KMS-11 (cell line): ENCODE results near the gene GAN.

ENCODE experiments used
- H2AFZ ChIP-seq: fragments of 200-600 bp; sonication (generic); 2 replicates; pipeline ENCODE4 v1.6.1; 2016; ENCODE audit warnings: antibody characterized with exemption, mixed run types, low read depth
- H3K27ac ChIP-seq: fragments of 200-600 bp; sonication (generic); 2 replicates; pipeline ENCODE4 v1.6.1; 2016; ENCODE audit warnings: mild to moderate bottlenecking, mixed run types
- H3K27me3 ChIP-seq: fragments of 200-600 bp; sonication (generic); 2 replicates; pipeline ENCODE4 v1.6.1; 2017; ENCODE audit warnings: mild to moderate bottlenecking, low read depth, mixed run types, moderate library complexity; ENCODE audit not compliant: insufficient read depth
- H3K36me3 ChIP-seq: fragments of 200-600 bp; sonication (generic); 2 replicates; pipeline ENCODE4 v1.6.1; 2017; ENCODE audit warnings: mild to moderate bottlenecking, mixed run types; ENCODE audit not compliant: insufficient read depth
- H3K4me1 ChIP-seq: fragments of 200-600 bp; sonication (generic); 2 replicates; pipeline ENCODE4 v1.6.1; 2016; ENCODE audit warnings: mild to moderate bottlenecking, low read depth, mixed run types; ENCODE audit not compliant: poor library complexity, severe bottlenecking
- H3K4me2 ChIP-seq: fragments of 200-600 bp; sonication (generic); 2 replicates; pipeline ENCODE4 v1.7.0; 2016; ENCODE audit warnings: mild to moderate bottlenecking, mixed run types
- H3K4me3 ChIP-seq: fragments of 200-600 bp; sonication (generic); IDR thresholded peaks from 2 replicates; pipeline ENCODE4 v1.6.1; 2017; ENCODE audit warnings: low read depth, low read length, mixed read lengths; ENCODE audit not compliant: insufficient read depth
- H3K79me2 ChIP-seq: fragments of 200-600 bp; sonication (generic); 2 replicates; pipeline ENCODE4 v1.6.1; 2016; ENCODE audit warnings: low read depth, mixed run types; ENCODE audit not compliant: insufficient read depth
- H3K9ac ChIP-seq: fragments of 200-600 bp; sonication (generic); 2 replicates; pipeline ENCODE4 v1.6.1; 2016; ENCODE audit warnings: mild to moderate bottlenecking, mixed run types
- H4K20me1 ChIP-seq: fragments of 200-600 bp; sonication (generic); 2 replicates; pipeline ENCODE4 v1.6.1; 2016; ENCODE audit warnings: mild to moderate bottlenecking, mixed run types; ENCODE audit not compliant: insufficient read depth
- TF ChIP-seq, protein P1 (sequence below): fragments of 200-600 bp; sonication (generic); conservative IDR thresholded peaks from 2 replicates; pipeline ENCODE4 v1.6.1; 2017; ENCODE audit warnings: low read depth, mild to moderate bottlenecking, antibody characterized with exemption, low read length, moderate library complexity, mixed read lengths

GAN gene

DNA sequence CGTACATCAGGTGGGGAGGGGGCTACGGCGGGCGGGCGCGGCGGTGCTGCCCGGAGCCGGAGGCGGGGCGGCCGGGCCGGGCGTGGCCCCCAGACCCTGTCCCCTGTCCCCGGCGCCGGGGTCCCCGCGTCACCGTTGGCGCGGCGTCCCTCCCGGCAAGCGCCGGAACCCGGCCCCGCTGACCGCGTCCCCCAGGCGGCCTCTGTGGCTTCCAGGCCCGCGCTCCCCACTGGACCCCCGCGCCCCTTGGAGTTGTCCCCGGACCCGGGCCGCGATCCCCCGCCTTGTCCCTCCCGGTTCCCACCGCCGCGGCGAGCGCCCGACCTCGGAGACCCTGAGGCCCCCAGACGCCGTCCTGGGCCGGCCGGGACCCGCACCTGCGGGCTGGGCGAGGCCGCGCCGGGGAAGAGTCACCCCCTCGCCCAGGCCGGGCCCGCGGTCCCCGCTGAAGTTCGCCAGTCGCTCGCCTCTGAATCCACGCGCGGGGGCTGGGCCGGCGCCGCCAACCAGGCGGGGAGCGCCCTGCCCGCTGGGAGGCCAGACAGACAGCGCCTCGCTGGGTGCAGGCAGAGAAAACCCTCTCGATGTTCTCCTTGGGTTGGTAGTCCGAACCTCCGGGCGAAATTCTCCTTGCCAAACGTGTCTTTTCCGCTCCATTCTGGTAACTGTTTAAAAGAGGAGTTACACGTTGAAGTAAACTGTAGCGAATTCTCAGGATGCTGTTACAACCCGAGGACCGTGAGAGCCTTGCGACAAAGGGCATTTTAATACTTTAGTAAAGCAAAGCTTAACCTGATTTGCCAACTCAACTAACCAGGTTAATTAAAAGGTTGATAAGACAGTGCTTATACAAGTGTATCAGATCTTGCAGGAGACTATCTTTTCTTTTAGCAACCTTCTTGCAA, 761 bp downstream of the GAN start:
- Histone ChIP-seq H3K9ac (peak overlapping the region; percentile 31; the same call in 1 of the 2 replicates), H3K4me2 (peak overlapping the region; percentile 95), H3K27me3 (no peaks in the 10 kb centered on the region), H3K27ac (peak overlapping the region; percentile 4; the same call in 1 of the 2 replicates), H2AFZ (peak overlapping the region; percentile 69), H3K4me3 (no peak overlapping the region), H3K79me2 (peaks cover 36% of the 10 kb centered on the region; the same call in 1 of the 2 replicates), H4K20me1 (no peaks in the 10 kb centered on the region), H3K36me3 (no peaks in the 10 kb centered on the region), H3K4me1 (peaks cover 12% of the 10 kb centered on the region)
- TF ChIP-seq, protein P1, sequence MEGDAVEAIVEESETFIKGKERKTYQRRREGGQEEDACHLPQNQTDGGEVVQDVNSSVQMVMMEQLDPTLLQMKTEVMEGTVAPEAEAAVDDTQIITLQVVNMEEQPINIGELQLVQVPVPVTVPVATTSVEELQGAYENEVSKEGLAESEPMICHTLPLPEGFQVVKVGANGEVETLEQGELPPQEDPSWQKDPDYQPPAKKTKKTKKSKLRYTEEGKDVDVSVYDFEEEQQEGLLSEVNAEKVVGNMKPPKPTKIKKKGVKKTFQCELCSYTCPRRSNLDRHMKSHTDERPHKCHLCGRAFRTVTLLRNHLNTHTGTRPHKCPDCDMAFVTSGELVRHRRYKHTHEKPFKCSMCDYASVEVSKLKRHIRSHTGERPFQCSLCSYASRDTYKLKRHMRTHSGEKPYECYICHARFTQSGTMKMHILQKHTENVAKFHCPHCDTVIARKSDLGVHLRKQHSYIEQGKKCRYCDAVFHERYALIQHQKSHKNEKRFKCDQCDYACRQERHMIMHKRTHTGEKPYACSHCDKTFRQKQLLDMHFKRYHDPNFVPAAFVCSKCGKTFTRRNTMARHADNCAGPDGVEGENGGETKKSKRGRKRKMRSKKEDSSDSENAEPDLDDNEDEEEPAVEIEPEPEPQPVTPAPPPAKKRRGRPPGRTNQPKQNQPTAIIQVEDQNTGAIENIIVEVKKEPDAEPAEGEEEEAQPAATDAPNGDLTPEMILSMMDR, result no peak

DNA sequence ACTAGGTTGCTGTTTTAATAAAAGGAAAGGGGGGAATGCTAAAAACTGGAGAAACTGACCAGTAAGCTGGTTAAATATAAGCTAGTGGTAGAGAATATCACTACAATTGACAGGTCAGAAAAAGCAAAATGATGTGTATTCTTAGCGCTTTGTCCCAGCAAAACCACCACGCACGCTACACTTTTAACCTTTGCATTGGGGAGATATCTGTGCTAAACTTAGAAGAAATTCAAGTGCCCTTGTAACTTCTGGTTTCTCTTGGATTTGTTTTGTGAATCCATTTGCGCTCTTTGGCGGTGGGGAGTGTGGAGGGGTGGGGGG, 1.4 kb downstream of the GAN start:
- peak overlapping the region; percentile 31; the same call in 1 of the 2 replicates for H3K9ac ChIP-seq
- peaks cover 40% of the 10 kb centered on the region; the same call in 1 of the 2 replicates for H3K79me2 ChIP-seq
- TF ChIP-seq, protein P1, result no peak
- no peaks in the 10 kb centered on the region for H4K20me1 ChIP-seq
- no peak overlapping the region for H3K27ac ChIP-seq
- H2AFZ ChIP-seq, result no peak overlapping the region
- H3K4me1 ChIP-seq, result peaks cover 15% of the 10 kb centered on the region
- peak overlapping the region; percentile 95 for H3K4me2 ChIP-seq
- H3K36me3 ChIP-seq, result no peaks in the 10 kb centered on the region
- H3K27me3 ChIP-seq, result no peaks in the 10 kb centered on the region
- H3K4me3 ChIP-seq, result no peak overlapping the region

DNA sequence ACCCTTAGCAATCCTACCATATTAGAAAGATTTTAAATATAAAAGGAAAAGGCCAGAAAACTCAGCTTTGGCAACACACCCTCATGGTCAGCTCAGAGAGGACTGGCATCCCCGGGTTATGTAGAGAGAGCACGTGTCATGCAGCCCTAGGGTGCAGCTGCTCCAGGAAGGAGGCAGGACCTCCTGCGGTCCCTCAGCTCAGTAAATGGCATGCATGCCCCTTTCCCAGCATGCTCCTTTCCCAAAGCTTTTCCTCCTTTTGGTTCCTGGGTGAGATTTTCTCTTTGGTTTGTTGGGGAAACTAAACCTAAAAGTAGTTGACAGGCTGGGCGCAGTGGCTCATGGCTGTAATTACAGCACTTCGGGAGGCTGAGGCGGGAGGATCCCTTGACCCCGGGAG, 3.9 kb downstream of the GAN start:
- Histone ChIP-seq H4K20me1 (no peaks in the 10 kb centered on the region), H3K4me3 (no peak overlapping the region), H2AFZ (no peak overlapping the region), H3K9ac (no peak overlapping the region), H3K79me2 (peaks cover 45% of the 10 kb centered on the region; the same call in 1 of the 2 replicates), H3K36me3 (no peaks in the 10 kb centered on the region), H3K4me2 (no peak overlapping the region), H3K4me1 (peaks cover 20% of the 10 kb centered on the region), H3K27ac (no peak overlapping the region), H3K27me3 (no peaks in the 10 kb centered on the region)
- TF ChIP-seq, protein P1, result no peak

DNA sequence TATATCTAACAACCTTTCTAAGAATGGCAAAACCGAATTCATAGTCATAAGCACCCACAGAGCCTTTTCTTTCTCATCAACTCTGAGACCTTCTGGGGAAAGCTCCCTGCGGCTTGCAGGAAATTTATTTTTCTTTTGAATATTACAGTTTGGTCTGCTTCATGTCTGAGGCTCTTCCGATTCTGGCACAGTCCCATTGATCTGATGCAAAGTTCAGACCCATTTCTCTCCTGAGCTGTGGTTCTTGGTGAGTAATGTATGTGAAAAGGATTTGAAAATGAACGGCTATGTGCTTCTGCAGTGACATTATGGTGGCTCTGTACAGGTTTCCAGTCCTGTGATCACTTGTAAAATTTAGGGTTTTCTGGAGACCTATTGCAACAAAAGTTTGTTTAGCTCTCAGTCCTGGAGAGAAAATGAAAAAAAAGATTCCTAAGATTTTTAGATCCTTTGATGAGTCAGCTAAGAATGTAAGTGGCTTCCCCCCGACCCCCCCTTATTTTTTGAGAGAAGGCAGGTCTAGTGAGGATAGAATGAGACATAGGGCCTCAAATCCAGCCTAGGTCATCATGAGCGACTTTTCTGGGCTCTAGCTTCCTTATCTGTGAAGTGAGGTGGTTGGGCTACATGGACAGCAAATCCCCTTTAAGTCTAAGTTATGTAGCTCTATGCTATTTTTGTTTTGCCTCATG, 4.6 kb downstream of the GAN start:
- H3K4me1 ChIP-seq, result peaks cover 20% of the 10 kb centered on the region
- H3K27me3 ChIP-seq, result no peaks in the 10 kb centered on the region
- H3K4me3 ChIP-seq, result no peak overlapping the region
- H4K20me1 ChIP-seq, result no peaks in the 10 kb centered on the region
- peaks cover 44% of the 10 kb centered on the region; the same call in 1 of the 2 replicates for H3K79me2 ChIP-seq
- H2AFZ ChIP-seq, result no peak overlapping the region
- no peak overlapping the region for H3K4me2 ChIP-seq
- no peak overlapping the region for H3K27ac ChIP-seq
- H3K36me3 ChIP-seq, result no peaks in the 10 kb centered on the region
- no peak overlapping the region for H3K9ac ChIP-seq
- TF ChIP-seq, protein P1, result no peak
